Stimulated activated CD4-positive, alpha-beta T cell treated with anti-CD3 and anti-CD28 coated beads, Interleukin-12 subunit alpha, Interleukin-12 subunit beta, amount 100 ng/mL, for 48 hours (primary cell): Measurements from ENCODE around the gene CD37.
"Not testable (repeated sequence)": the region's sequence is repeated elsewhere in the genome, so short reads cannot be mapped to it uniquely, and the experiment has no call there.

Experiments used
- DNase-seq, 3 donors: peaks; one replicate each; pipeline ENCODE4 v3.0.0-alpha.2; 2020; ENCODE audit warnings: low read depth in 2 of 3, low spot score in 1 of 3

Gene CD37

DNA sequence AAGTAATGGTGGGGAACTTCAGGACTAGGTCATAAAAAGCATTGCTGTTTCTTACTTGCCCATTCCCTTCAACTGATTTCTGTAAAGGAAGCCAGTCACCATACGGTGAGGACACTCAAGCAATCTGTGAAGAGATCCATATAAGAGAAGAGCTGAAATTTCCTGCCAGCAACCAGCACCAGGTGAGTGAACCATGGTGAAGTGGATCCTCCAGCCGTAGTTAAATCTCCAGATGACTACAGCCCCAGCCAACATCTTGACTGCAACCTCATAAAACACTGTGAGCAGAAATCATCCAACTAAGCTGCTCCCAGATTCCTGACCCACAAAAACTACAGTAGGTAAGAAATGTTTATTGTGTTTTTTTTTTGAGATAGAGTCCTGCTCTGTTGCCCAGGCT is 6.5 kb upstream of the CD37 start:
- no peak for DNase-seq

DNA sequence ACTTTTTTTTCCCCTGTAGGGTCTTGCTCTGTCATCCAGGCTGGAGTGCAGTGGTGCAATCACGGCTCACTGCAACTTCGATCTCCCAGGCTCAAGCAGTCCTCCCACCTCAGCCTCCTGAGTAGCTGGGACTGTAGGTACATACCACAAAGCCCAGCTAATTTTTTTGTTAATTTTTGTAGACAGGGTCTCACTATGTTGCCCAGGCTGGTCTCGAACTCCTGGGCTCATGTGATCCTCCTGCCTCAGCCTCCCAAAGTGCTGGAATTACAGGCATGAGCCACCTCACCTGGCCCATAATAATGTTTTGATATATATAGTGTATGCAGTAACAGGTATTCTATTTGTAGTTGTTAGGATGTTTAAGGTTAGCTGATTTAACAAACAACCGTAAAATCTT is 4.0 kb upstream of the CD37 start:
- not testable (repeated sequence) for DNase-seq

DNA sequence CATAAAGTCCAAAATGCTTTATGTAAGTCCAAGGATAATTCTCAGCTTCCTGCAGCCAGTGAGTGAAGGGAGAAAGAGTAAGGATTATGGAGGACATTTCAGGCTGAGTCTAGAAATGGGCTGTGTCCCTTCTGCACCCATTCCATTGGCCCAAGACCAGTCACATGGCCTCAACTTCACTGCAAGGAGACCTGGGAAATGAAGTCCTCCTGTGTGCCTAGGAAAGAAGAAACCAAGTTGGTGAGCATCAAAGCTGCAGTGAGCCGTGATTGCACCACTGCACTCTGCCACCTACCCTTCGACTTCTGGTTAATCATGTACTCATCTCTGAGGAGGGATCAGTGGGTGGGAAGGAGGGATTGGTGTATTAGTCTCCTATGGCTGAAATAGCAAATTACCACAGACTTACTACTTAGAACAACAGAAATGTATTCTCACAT is 3.6 kb upstream of the CD37 start:
- peak; percentile 32 to 61 (median 57) for DNase-seq

DNA sequence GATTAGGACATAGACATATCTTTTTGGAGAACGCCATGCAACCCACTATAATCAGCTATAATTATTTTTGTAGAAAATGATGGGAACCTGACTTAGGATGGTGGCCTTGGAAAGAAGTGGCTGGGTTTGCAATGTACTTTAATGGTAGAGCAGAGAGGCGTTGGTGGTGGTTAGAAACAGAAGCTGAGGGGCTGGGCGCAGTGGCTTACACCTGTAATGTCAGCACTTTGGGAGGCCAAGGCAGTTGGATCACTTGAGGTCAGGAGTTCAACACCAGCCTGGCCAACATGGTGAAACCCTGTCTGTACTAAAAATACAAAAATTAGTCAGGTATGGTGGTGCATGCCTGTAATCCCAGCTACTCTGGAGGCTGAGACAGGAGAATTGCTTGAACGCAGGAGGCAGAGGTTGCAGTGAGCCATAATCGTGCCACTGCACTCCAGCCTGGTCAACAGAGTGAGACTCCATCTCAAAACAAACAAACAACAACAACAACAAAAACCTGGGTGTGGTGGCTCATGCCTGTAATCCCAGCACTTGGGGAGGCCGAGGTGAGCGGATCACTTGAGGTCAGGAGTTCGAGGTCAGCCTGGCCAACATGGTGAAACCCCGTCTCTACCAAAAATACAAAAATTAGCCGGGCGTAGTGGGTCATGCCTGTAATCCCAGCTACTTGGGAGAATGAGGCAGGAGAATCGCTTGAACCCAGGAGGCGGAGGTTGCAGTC is 2.4 kb upstream of the CD37 start:
- not testable (repeated sequence) for DNase-seq

DNA sequence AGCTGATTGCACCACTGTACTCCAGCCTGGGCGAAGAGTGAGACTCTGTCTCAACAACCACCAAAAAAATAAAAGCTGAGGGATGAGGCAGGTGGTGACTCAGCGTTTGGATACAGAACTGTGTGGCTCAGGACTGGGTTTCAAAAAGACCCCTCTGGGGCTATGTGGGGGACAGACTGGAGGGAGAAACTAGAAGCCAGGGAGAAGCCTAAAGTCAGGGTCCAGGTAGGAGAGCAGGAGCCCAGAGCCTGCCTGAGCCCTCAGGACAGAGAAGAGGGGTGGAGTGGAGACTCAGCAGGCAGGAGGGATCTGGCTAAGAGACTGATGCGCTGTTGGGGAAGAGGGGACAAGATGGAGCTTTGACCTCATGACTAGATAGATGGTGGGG is 1.8 kb upstream of the CD37 start:
- DNase-seq, result no peak

DNA sequence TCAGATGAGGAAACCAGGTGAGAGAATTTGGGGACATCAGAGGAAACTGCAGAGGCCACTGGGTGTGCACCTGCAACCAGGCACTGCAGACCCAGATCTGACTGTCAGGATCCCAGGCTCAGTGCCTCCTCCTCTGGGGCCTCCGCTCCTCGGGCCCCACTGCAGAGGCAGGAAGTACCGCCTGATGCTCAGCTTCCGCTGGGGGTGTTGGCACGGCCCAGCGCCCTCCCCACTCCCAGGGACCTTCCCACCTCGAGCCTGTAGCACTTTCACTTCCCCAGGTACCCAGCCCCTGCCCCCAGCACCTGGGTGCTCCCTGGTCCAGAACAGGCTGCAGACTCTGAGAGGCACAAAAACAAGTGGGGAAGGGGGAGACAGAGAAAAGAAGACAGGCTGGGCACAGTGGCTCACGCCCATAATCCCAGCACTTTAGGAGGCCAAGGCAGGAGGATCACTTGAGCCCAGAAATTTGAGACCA is 1.4 kb upstream of the CD37 start:
- peak; percentile 45 to 52 (median 51) for DNase-seq

DNA sequence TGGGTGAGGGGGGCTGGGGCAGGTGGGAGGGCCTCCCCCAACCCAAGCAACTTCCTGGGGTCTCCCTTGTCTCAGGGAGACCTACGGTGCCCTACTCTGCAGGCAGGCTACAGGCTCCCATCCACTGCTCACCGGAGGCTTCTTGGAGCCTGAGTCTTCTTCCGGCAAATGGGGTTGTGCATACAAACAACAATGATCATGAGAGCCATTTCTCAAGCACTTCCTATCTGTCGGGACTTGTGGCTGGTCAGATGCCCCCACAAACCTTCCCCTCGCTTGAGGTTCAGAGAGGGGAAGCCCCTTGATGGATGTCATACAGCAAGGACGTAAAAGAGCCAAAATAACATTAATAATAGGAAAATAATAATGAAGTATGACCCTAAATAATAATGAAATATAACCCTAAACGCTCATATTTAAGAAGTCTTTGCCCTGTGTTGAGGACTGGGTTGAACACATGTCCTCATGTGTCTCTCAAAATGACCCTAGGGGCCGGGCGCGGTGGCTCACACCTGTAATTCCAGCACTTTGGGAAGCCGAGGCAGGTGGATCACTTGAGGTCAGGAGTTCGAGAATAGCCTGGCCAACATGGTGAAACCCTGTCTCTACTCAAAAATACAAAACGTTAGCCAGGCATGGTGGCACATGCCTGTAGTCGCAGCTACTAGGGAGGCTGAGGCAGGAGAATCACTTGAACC is 727 bp downstream of the CD37 start:
- no peak for DNase-seq

DNA sequence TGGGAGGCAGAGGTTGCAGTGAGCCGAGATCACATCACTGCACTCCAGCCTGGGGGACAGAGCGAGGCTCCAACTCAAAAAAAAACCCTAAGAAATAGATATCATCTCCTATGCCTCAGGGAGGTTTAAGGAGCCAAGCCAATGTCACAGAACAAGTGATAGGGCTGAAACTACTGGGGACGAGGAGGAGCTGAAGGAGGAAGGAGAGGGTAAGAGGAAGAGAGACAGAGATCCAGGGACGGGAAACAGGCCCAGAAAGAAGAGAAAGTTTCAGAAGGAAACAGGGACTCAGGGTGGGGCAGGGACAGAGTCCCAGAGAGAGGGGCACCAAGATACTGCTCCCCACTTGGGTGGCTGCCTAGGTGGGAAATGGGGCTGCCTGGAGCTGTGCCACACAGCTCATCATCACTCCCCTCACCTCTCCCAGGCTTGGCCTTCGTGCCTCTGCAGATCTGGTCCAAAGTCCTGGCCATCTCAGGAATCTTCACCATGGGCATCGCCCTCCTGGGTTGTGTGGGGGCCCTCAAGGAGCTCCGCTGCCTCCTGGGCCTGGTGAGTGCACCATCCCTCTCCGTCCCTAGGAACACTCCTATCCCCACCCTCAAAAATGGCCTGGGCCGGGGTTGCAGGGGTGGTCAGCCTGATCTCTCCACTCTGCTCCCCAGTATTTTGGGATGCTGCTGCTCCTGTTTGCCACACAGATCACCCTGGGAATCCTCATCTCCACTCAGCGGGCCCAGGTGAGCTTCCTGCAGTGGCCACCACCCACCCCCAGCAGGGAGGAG is 1.5 kb downstream of the CD37 start:
- no peak for DNase-seq

DNA sequence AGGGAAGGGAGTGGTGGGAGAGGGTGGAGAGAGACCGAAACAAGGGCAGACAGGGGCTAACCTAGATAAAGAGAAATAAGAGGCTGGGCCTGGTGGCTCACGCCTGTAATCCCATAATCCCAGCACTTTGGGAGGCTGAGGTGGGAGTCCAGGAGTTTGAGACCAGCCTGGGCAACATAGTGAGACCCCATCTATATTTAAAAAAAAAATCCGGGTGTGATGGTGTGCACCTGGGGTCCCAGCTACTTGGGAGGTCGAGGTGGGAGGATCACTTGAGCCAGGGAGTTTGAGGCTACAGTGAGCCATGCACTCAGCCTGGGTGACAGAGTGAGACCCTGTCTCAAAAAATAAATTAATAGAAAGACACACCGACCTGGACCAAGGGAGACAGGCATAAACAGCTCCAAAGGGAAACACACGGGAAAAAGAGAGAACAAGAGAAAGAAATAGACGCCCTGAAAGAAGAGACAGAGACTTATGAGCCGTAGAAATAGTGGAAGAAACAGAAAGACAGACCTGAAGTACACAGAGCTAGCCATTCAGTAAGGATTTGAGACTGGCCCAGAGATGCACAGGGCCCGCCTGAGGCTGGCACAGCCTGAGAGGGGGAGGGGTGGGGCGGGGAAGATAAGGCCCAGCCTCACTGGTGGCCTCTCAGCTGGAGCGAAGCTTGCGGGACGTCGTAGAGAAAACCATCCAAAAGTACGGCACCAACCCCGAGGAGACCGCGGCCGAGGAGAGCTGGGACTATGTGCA is 2.2 kb downstream of the CD37 start:
- no peak for DNase-seq

DNA sequence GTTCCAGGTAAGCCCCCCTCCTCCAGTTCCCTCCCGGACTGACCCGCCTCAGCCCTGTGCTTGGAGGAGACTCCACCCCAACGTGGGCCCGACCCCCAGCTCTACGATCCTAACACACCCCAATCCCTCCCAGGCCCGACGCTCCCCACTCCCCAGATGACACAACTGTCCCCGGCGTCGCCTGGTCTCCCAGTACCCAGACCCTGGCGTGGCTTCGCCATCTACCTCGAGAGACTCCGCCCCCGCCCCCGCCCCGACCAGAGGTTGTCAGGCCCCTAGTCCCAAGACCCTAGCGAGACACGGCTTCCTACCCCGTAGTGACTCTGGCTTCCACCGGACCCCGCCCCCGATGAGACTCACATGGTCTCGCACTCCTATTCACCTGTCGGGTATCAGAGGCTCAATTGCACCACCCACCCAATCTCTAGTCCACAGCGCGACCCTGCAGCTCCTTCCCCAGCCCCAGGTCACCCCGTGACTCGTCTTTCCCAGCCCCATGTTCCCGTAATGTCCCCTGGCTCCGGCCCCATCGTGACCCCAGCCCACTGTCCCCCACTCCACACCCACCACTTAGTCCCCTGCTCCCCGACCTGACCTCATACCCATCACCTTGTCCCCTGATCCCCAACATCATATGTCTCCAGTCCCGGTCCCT is 2.9 kb downstream of the CD37 start:
- DNase-seq, result no peak

DNA sequence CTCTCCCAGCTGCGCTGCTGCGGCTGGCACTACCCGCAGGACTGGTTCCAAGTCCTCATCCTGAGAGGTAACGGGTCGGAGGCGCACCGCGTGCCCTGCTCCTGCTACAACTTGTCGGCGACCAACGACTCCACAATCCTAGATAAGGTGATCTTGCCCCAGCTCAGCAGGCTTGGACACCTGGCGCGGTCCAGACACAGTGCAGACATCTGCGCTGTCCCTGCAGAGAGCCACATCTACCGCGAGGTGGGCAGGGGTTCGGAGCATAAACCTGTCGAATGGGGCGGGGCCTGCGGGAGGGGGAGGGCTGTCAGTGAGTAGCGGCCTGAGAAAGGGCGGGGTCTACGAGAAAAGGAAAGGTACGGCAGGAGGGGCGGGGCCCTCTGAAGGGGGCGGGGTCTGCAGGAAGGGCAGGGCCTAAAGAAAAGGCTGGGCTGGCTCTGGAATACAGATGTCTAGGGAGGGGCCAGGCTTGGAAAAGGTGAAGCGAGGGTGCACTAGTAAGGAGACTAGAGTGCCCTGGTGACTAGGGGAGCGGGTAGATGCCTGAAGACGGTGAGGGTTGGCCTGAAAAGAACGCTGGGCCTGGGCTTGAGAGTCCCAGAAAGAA is 3.6 kb downstream of the CD37 start:
- no peak for DNase-seq

DNA sequence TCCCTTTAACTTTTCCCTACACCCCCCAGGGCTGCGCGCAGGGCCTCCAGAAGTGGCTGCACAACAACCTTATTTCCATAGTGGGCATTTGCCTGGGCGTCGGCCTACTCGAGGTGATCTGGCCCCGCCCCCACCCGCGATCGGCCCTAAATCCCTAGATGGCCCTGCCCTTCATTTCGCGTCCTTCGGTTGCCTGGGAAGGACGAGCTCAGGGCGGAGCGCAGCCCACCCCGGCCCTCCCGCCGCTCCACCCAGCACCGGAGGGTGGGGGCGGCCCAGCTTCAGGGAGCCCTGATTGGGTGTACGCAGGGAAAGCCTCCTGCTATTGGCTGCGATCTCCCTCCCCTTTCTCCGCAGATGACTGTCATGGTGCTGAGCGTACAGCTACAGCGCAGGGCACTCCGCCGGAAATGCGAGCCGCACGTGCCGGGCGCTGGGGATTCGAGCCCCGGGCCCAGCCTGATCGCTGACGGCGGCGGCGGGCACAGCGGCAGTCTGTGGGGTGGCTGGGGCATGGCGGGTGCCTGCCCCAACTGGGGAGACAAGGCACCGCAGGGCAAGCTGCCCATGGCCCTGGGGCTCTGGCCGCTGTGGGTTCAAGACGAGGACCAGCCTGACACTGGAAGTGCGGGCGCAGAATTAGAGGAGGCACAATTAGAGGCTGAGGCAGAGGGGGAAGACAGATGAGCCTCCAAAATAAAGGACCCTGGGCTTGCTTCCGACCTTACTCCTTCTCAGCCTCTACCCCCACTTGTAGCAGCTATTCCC is 4.3 kb downstream of the CD37 start:
- no peak for DNase-seq

DNA sequence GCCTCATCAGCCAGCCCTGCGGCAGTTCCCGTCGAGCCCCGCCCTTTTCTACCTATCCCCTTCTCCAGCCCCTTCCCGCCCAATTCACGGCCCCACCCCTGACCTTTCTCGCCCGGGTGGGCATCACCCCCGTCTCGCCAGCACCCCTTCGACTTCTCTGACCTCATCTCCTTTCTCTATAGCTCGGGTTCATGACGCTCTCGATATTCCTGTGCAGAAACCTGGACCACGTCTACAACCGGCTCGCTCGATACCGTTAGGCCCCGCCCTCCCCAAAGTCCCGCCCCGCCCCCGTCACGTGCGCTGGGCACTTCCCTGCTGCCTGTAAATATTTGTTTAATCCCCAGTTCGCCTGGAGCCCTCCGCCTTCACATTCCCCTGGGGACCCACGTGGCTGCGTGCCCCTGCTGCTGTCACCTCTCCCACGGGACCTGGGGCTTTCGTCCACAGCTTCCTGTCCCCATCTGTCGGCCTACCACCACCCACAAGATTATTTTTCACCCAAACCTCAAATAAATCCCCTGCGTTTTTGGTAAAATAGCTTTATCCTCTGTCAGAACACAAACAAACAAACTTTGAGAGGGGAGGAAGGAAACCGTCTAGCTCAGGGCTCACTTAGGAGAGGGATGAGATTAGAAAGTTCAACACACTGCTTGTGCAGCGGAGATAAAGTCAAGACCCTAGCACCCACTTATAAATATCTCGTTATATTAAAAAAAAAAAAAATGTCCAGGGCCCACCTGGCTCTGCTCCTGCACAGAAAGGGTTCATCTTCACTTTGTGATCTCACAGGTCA is 5.1 kb downstream of the CD37 start:
- DNase-seq, result no peak

DNA sequence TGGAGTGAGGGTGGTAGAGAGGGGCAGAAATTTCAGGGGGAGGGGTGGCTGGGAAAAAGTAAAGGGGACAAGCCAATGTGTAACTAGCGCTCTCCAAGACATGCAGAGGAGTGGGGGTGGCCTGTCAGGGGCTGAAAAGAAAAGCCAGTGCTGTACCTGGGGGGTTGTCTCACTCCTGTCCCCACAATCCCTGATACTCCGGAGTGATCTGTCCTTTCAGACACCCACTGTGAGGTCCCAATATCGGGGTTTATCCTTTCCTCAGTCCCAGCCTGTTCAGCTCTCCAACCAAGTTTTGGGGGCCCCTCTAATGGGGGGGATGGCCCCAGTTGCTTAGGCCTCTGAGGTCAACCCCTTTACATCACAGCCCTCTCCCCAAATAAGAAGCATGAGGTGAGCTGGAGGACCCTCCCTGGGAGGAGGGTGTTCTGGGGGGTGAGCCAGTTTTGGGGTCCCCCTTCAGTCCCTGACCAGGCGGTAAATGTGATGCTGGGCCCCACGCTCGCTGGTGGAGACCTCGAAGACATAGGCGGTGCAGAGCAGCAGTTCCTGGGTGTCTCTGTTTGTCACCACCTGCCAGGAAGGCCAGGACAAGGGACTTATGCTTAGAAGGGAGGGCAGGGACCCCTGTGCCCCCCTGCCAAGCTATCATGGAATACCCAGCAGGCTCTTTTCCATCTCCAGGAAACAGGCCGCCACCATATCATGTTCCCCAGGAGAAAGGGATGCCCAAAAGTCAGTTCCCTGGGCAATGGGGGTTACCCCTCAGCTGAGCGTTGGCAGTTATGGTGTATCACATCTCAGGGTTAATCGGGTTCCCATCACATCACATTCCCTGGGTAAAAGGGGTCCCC is 5.9 kb downstream of the CD37 start:
- no peak for DNase-seq

DNA sequence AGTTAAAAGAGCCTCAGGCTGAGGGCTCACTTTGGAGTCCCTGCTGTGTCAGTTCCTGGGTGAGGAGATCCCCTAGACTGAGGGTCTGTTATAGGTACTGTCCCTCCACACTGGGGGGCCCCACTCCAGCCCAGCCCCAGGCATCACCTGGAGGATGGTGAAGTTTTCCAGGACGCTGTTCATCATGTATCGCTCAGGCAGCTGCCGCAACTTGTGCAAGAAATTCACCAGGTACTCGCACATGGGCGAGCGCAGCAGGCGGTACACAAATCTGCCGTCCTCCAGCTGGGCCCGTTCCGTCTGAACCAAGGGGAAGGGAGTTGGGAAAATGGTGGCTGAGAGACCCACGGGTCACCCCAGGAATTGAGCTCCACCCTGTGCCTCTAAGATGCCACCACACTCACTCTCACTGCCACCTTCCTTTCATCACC is 7.1 kb downstream of the CD37 start:
- DNase-seq, result no peak

DNA sequence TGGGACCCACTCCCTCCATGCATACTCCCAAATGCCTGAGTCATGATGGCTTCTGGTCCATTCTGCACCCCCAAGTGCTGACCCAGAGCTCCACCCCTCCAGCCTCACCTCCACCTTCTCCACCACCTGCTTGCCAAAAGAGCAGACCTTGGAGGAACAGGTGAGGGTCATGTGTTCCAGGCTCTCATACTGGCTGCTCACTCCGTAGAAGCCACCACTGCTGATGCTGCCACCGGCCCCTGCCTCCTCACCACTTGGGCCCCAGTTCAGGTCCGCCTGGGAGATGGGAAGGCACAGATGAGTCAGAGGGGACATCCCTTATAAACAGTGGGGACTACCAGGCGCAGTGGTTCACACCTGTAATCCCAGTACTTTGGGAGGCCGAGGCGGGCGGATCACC is 7.9 kb downstream of the CD37 start:
- no peak for DNase-seq

DNA sequence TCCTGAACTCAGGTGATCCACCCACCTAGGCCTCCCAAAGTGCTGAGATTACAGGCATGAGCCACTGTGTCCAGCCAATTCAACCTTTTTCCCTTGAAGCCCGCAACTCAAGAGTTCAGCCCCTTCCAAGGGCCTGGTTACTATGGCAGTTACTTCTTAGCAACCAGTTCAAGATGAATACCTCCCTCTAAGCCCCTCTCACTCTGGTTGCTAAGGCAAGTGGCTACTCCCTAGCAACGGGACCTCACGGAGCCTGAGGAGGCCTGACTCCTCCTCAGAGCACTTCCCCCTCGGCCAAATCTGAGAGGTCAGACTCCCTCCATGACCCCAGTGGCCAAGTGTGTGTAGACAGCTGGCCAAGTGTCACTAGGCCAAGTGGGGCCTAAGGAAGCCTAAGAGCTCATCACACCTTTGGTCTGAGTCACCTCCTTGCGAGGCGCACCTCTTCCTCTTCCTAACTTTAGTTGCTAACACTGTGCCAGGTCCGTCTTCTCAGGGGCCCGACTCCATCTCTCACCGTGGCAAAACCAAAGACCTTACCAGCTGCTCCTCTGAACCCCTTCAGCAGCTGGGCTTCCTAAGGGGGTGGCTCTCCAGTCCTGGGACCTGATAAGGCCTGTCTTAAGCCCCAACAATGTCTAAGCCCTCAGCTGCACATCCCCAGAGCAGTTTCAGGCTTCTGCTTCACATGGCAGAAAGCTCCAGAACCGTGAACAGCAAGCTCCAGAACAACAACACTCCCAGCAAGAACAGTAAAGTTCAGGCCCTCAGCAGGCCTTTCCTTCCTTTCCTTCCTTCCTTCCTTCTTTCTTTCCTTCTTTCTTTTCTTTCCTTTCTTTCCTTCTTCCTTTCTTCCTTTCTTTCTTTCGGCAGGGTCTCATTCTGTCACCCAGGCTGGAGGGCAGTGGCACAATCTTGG is 9.6 kb downstream of the CD37 start:
- no peak for DNase-seq
